ENCODE data around the gene BRI3.

The BRI3 gene

DNA sequence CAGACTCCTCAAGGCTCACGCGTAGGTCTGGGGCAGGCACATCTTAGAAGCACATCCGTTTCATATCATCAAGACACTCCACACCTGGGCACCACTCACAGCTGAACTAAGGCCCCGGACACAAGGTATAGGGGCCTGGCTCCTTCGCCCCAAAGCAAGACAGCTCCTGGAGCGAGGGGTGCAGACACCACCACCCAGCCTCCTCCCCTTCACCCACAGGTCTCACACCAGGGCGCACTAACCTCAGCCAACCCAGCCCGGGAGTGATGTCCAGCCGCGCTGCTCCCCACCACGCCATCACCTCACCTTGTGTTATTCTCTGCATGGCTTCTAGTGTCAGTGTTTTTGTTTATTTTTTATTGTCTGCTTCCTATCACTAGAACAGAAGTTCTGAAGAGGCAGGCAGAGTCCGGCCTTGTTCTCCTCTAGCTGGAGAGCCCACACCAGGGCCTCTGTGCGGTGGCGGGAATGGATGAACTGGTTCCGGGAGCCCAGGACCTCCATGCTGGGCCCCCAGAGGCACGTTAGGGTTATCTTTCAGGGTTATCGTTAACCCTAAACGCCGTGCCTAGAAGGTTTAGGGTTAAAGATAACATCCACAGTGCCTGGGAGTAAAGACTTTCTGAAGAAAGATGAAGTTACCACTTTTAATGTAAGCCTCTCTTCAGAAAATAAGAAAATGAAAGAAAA is 21.8 kb downstream of the BRI3 start:
- no peak for DNase-seq (ENCODE audit: low read depth)
- no peak for TF ChIP-seq CTCF (conservative IDR thresholded peaks at IDR 0.05; ENCODE audit: low read length)
- no peak overlapping the region for H3K4me3 ChIP-seq (ENCODE audit: low read length)

DNA sequence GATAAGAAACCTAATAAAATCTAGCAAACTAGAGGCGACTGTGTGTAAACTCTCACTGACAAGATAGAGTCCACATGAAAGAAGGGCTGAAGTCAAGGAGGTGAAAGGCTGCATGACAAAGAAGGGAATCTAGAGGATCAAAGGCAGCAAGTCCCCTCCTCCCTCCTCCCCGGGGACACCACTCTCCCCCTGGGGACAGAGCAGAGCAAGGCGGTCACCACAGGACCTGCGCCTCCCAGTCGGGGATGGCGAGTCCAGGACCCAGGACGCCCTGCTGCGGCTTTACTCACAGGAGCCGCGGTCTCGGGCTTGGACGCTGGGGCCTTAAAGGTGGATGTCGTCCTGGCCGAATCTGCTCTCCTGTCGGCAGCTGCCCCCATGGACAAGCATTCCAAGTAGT is 22.4 kb downstream of the BRI3 start:
- no peak for DNase-seq (ENCODE audit: low read depth)
- no peak overlapping the region for H3K4me3 ChIP-seq (ENCODE audit: low read length)
- TF ChIP-seq CTCF (conservative IDR thresholded peaks at IDR 0.05; ENCODE audit: low read length), result no peak

DNA sequence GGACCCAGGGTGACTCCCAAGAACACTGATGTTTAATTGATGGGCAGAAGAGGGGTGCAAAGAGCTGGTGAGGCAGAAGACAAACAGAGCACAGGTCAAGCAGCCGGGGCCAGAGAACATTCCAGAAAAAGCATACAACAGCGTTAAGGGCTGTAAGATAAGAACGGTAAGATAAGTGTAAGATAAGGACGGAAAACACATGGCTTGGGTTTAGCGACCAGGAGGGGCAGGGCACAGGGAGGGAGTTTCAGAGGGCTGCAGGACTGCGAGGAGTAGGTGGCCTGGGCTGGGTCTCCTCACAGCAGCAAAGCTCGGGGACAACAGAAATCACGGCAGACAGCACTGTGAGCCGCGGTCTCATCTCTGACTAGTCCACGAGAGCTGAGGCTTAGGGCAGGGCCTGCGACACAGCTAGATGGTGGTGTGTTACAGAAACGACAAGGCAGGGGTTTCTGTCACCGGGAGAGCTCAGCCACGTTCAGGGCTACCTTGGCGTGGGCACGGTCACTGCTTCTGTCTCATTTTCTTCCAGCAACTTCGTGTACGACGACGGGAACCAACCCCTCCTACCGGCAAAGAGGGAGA is 24.6 kb downstream of the BRI3 start:
- no peak overlapping the region for H3K4me3 ChIP-seq (ENCODE audit: low read length)
- no peak for DNase-seq (ENCODE audit: low read depth)
- no peak for TF ChIP-seq CTCF (conservative IDR thresholded peaks at IDR 0.05; ENCODE audit: low read length)

GRCh38 chr7:98307971-98308466 is 26.5 kb downstream of the BRI3 start:
- no peak overlapping the region for H3K4me3 ChIP-seq (ENCODE audit: low read length)
- no peak for TF ChIP-seq CTCF (conservative IDR thresholded peaks at IDR 0.05; ENCODE audit: low read length)
- no peak for DNase-seq (ENCODE audit: low read depth)

- DNase-seq (ENCODE audit: low read depth), result no peak
- no peak overlapping the region for H3K4me3 ChIP-seq (ENCODE audit: low read length)
- no peak for TF ChIP-seq CTCF (conservative IDR thresholded peaks at IDR 0.05; ENCODE audit: low read length)
These were observed 28.1 kb downstream of the BRI3 start for GRCh38 chr7:98309566-98309965.

DNA sequence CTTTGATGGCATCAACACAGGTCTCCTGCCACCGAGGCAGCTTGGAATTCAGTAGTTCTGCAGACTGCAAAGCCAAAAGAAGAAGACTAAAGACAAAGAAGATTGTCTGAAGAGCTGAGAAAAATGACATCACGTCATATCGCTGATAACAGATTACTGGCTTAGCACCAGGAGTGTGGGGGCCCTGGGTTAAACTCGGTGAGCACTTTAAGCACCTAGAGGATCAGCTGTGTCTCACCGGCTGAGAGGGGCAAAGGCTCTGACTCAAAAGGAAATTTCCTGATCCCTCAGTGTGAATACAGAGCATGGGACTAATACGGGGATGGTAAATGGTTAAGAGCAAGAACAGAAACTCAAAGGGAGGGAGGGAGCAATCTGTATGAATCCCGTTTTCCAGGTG is 30.7 kb downstream of the BRI3 start:
- no peak for TF ChIP-seq CTCF (conservative IDR thresholded peaks at IDR 0.05; ENCODE audit: low read length)
- no peak for DNase-seq (ENCODE audit: low read depth)
- no peak overlapping the region for H3K4me3 ChIP-seq (ENCODE audit: low read length)

DNA sequence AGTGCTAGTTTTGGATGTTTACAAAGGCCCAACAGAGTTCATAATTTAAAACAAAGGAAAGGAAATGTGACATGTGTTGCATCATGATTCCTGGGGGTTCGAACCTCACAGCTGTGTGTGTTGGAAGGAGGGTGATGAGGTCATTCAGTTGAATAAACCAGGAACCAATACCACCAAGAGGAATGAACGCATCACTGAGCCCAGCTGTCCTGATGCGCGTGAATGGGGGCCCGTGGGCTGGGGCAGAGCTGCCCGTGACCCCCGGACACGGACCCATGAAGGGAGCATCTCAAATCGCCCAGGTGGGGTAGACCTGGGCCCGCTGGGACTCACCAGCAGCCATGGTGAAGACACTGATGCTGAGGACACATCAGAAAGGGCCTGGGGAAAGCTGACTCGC is 33.0 kb downstream of the BRI3 start:
- TF ChIP-seq CTCF (conservative IDR thresholded peaks at IDR 0.05; ENCODE audit: low read length), result no peak
- H3K4me3 ChIP-seq (ENCODE audit: low read length), result no peak overlapping the region
- DNase-seq (ENCODE audit: low read depth), result no peak

All from AG10803 (cell line).